HG02610 (cell line): ENCODE data around the gene RAI1.

Source experiments
- ATAC-seq: cut with Tn5 transposase; IDR thresholded peaks from one replicate; pipeline ENCODE4 v1.9.1; 2021; ENCODE audit warnings: mild to moderate bottlenecking, moderate library complexity; ENCODE audit not compliant: unreplicated experiment

Gene RAI1

DNA sequence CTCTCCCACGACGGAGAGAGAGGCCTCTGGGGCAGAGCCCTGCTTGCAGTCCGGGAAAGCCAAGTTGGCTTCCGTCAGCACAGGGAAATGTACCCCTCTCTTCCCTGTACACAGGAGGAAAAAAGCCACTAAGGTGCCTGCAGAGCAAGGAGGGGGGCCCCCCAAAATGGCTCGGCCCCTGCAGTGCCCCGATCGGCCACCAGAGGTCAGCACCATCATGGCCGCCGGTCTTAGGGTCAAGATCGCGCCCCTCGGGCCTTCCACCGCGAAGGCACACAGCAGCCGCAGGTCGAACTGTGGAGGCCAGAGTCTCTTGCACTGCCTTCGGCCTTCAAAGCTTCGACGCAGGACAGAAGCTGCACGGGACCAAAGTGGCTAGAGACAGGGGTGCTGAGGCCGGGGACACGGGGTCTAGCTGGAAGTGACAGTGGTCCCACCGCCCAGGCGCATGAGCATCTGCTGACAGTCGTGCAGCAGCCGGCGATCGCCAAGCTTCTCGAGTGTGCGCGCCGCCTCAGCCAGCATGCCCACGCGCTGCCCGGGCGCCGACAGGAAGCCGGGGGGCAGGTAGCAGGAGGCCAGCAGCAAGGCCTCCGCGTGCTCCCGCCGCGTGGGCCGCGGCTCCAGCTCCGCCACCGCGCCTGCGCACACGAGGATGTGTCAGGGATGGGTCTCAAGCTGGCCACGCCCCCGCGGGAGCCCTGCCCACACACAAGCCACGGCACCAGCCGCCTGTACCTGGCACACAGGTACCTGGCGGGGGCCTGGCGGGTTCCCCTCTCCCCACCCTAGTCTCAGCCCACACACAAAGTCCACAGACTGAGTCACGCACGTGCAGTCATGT is 131.2 kb downstream of the RAI1 start:
- no peak for ATAC-seq

DNA sequence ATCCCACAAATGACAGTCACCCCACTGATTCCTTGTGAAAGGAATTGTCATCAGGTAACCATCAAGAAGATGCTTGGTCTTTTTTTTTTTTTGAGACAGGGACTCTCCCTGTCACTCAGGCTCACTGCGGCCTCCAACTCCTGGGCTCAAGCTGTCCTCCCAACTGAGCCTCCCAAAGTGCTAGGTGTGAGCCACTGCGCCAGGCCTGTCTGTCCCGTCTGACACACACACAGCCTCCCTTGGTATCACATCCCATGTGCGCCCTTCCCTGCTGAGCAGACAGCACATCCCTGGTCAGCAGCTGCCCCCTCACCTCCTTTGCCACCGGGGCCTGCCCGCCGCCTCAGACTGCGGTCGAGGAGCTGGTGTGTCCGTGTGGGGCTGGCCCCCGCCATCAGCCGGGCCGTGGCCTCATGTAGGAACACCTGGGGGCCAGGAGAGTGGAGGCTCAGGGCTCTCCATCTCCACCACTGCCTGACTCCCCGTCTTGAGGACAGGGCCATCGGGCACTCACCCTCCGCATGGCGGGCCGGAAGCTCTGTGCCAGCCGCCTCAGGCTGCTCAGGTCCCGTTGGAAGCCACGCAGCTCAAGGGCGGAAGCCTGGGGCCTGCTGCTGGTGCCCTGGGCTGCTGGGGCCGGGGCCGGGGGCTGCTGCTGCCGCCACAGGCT is 131.9 kb downstream of the RAI1 start:
- no peak for ATAC-seq

DNA sequence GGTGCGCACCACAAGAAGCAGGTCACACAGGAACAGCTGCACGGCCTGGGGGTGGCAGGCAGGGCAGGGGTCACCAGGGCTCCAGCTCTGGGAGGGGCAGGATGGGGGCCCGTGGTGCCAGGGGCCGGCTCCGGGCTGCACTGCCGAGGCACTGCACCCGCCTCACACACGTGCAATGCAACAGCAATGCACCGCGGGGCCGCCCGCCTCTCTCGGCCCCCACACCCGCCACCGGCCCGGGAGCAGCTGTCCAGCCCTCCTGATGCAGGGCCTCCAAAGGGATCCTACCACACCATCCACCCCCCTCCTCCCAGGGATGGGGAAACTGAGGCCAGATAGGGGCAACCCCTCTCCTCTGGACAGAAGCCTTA is 132.5 kb downstream of the RAI1 start:
- ATAC-seq: no peak

DNA sequence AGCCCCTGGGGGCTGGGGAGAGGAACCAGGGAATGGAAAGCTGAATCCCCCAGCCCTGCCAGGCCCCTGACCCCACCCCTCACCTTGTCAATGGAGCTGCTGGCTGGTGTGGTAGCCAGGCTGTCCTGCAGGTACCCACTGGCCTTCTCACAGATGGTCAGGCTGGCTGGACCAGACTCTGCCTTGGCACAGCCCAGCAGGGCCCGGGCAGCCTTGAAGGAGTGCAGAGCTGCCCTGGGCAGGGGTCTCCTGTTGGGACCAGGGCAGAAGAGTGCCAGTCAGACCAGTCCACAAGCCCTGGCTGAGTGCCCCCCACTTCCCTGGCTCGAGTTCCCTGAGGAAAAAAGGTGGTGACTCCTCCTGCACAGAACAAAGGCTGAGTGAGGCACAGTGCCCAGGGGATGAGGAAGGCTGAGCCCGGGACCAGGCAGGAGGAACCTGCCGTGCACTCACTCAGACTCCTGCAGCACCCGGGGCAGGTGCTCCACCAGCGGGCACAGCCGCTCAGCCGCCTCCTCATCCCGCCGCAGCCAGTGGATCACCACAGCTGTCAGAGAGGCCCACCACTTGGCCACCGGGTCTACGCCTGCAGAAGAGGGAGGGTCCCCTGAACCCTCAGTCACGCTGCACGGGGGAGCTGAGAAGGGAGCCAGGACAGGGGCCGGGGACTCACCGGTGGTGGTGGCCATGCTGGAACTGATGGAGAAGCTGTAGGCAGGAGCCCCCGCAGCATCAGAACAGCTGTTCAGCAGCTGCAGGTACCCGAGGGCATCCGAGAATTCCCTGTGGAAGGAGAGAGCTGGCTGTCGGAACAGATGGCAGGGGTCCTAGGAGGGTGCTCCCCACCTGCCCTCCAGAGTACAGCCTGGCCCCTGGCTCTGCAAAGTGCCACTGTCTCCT is 133.2 kb downstream of the RAI1 start:
- ATAC-seq: no peak

DNA sequence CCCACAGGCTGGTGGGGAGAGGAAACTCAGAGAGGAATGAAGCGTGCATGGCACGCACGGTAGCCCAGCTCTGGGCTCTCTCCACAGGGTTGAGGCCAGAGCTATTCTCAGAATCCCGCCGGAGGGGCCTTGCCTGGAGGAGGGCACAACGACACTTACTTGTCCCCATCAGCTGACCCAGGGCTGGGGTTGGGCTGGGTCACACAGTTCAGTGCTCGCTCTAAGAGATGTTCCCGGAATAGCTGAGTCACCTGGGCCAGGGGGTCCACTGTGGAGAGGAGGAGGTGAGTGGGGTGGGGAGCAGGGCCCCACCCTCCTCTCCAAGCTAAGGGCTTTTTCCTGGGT is 133.8 kb downstream of the RAI1 start:
- no peak for ATAC-seq

DNA sequence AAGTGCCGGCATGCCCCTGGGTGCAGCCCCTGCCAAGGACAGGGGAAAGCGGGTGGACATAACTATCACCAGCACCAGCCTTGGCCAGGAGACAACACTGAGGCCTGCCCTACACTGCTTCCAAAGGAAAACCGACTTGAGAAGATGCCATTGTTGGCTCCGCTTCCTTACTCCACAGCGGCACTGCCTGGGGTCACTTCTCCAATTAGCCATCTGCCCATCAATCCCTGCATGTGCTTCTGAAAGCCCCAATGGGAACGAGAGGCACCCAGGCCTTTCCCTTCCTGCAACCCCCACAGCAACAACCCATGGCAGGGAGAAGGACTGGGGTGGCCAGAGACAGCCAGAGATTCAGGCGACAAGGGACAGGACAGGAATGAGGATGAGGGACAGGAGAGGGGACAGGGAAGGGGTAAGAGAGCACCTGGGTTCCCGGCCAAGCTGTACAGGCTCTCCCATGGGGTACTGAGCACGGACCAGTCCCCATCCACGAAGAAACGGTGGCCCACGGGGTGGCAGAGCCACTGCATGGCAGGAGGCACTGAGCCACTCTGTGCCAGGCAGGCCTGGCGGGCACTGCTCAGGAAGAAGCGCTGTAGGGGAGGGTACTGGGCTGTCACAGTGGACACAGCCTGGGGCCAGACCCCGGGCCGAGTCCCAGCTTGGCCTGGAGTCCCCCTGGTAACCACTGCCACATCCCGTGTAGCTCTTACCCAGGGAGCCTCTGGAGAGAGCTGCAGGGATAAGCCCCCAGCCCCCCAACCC is 134.4 kb downstream of the RAI1 start:
- no peak for ATAC-seq

DNA sequence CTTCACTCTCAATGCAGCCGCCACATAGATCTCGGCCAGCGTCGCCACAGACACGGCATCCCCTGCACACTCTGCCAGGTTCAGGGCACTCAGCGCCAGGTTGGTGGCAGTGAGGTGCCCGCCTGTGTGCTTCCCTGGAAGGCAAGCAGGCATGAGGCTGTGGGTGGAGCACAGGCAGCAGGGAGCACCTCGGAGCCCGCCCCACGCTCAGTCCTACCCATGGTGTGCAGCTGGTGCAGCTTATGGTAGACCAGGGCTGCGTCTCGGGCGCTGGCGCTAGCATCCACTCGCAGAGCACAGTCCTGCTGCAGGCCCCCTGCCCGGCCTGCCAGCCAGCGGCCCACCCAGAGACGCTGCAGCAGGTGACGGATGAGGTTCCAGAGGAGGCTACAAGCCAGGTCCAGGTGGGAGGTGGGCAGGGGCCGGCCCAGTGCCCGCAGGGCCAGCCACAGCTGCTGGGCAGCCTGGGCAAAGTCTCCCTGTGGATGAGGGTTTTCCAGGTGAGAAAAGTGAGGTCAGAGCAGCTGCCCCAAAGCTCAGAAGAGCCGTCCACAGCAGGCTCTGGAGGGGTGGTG is 135.1 kb downstream of the RAI1 start:
- ATAC-seq: no peak

DNA sequence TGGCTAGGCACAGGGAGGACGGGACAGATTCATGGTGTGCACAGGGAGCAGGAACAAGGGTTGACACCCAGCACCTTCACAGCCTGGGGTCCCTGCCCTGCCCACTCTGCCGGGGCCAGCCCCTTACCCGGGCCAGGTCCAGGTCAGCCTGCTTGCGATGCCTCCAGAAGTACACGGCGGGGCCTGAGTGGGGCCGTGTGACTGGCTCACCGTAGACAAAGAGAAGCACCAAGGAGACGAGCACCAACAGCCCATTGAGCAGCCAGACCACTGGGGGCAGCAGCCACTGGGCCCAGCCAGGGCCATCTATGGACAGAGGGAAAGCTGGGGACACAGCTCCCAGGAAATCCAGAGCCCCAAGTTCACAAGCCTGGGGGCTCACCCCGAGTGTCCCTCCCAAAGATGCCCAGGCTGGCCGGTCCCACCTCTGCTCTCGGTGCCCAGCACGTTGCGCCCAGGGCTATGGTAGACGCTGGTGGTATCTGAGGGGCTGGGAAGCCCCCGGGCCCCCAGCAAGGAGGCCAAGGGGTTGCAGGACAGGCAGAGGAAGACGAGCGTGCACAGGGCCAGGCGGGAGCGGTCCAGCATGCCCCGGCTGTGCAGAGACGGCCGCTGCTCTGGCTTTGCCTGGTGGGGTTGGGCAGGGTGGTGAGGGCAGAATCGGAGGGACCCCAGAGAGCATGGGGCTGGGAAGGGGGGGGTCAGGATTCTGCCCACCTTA is 135.7 kb downstream of the RAI1 start:
- ATAC-seq: no peak

DNA sequence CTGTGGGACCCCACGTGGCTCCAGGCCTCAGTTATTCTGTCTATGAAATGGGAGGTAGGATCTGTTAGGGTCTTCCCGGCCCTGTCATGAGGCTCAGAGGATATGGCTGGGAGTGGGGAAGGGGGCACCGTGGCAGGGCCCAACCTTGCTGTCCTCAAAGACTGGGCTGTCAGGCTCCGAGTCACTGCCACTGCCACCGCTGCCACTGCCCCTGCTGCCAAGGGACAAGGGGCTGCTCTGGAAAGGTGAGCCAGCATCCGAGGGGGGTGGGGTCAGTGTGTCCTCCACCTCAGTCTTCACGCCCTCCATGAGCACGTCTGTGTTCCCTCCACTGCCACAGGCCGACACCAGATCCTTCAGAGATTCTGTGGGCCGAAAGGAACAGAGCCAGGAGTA is 136.3 kb downstream of the RAI1 start:
- ATAC-seq: no peak

DNA sequence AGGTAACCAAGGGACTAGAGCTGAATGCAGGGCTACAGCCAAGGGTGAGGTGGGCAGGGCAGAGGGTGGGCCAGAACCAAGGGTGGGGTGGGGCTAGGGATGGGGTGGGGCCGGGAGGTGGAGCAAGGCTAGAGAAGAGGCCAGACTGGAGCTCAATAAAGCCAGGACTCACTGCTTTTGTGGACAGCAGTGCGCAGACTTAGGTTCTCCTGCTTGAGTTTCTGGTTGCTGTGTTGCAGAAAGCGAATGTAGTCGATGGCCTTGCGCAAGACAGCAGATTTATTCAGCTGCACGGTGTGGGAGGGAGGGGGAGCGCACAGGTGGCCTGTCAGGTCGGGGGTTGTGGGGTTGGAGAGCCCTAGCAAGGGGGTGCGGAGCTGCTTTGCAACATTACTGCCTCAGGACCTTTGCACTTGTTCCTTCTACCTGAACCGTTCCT is 136.8 kb downstream of the RAI1 start:
- ATAC-seq: no peak

DNA sequence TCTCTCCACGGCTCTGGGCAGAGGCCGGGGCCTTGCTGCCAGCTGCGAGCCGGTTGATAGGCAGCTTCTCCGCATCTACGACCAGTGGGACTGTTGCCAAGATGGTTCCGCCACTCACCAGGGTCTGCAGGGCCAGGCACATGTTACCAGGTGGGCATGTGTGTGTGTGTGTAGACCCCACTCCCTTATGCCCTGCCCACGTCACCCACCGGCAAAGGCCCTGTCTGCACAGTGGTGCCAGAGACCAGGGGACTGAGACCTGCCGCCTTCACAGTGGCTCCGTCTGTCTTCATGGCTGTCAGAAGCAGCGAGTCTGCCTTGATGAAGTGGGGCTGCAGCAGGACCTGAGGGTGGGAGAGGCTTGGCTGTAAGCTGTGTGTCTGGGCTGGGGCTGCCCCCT is 137.9 kb downstream of the RAI1 start:
- ATAC-seq: no peak

DNA sequence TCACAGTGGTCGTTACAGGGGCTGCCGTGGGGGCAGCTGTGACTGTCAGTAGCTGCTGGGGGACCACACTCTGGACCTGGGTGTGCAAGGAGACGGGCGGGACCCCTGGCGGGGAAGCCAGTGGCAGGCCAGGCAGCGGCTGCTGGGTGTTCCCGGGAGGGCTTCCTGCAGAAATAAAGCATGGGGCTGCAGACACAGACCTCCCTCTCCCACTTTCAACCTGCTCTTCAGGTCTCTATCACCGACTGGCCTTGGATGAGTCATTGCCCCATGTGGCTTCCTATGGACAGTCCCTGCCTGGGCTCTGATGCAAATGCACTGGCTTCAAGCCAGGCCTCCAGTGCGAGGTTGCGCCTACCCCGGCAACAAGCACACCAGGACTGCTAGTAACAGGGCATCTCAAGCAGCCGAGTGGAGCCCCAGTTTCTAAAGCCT is 138.3 kb downstream of the RAI1 start:
- peak; percentile 64 for ATAC-seq

DNA sequence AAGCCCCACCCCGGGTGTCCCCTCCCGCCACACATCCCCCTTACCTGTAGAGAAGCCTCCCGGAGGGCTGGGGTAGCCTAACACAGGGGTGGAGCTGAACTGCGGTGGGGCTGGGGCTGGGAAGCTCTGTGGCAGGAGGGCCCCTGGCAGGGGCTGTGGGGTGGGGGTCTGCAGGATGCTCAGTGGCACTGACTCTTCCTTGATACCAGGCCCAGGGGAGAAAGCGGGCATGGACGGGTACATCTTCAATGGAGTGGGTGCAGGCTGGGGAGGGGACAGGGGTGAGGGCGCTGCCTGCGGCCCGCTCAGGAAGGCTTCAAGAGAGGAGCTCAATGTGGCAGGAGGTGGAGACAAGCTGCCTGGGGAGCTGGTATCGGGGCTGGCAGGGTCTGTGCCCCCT is 138.8 kb downstream of the RAI1 start:
- no peak for ATAC-seq

DNA sequence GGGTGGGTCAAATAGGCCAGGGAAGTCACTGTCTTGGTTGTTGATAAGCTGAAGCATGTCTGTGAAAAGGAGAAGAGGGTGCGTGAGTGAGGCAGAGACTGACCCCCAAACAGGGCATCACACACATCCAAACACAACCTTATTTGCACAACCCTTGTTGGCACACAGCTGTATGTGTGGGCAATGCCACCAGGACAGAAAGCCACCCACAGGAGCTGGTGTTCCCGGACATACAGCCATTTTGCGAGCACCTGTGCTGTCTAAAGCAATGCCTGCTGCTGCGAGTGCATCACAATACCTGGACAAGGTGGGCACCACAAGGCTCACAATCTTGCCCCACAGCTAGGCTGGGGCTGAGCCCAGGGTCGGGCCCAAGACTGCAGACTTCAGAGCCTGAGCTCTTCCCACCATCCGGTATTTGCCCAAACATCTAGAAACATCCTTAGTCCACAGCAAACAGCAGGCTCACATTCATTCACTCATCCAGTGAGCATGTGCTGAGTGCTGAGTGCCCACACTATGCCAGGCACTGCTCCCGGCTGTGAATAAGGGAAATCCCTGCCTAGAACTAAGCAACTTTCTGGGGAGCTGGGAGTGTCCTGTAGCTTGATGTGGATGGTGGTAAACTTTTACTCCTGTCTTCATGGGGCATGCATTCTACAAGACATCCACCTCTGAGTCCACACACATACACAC is 139.4 kb downstream of the RAI1 start:
- no peak for ATAC-seq

DNA sequence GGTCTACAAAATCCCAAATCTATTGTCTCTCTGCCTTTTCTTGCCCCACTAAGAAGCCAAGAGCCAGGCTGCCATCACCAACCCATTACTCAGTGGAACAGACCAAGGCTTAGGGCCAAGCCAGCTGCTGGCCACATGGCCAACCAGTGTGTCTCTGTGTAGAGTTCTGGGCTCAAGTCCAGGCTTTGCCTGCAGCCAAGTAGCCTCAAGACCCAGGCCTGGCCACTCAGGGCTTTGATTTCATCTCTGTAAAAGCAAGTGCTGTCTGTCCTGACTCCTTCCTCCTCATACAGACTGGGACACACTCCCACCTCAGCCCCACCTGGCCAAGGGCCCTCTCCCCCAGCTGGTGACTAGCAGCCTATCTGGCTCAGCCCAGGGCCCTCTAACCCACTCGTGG is 140.9 kb downstream of the RAI1 start:
- no peak for ATAC-seq

DNA sequence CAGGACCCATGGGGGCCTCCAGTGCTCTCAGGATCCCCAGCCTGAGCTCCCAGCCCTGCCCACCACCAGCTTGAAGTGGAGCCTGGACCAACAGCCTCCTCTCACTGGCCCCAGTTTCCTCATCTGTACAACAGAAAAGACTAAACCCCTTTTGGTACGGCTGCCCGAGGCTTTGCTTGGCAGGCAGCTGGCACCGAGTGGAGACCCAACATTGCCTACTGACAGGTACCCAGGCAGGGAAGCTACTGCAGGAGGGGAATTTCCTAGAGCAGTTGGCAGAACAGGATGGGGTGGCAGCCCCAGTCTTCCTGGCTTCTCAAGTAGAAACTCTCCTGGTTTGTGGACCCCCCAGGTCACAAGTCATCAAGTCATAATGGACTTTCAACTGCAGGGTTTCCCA is 141.4 kb downstream of the RAI1 start:
- no peak for ATAC-seq

DNA sequence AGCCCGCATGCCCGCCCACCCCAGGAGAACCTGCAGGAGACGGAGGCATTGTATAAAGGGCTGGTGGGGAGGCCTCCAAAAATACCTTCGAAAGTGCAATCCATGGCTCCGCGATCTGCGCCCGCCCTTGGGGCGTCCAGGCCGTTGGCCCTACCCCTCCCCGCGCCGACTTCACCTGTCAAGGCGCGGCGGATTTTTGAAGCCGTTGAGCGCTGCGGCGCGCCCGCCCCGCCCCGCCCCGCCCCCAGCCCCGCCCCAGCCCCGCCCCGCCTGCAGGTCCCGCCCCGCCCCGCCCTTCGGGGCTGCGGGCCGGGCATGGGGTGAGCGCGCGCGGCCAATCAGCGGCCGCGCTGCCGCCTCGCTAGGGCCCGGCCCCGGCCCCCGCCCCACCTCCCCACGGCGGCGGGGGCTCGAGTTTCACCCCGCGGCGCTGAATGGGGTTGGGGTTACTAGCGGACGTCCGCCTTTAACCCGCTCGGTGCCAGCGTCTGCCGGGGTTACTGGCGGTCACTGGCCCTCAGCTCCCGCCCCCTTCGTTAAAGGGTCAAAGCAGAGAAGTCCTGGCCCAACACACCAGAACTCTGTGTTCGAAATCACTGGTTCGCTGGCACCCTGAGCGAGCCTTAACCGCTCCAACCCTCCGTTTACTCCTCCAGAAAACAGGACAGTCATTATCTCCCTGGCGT is 142.3 kb downstream of the RAI1 start:
- ATAC-seq: peak; percentile 65

DNA sequence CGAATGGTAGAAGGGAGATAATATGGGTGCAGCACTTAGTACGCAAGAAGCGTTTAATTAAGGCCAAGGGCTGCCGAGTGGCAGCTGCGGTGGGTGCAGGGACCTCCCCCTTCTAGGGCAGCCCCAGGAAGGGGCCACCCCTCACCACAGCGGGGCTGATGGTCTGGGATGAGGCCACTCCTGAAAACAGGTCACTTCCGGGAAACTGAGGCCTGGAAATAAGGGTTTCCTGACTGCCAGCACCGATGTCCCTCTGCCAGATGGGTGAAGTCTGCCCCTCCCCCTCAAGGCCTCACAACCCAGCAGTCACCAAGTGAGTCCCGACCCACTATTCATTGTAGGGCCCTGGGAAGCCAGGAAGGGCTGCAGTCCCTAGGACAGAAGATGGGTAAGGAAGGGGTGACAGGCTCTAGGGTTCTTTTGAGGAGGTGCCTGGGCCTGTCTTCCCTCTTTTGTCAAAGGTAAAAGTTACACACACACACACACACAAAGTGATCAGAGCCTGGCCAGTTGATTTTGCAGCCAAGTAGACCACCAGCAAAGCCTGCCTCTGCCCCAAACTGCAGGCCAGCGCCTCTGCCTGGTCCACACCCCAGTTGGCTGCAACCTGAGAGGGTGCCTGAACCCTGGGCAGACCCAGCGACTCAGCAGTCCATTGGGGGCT is 143.0 kb downstream of the RAI1 start:
- no peak for ATAC-seq
